Fibroblast of lung (primary cell): ENCODE measurements around the gene HOXC9.

Experiments used
- EZH2 ChIP-seq: IDR thresholded peaks from 2 replicates; pipeline ENCODE4 v1.5.1; 2012; ENCODE audit warnings: low read length, control low read depth, mild to moderate bottlenecking; ENCODE audit errors: missing control alignments
- TF ChIP-seq, protein P1 (sequence below), 2 donors: IDR thresholded peaks in 1 of 2; conservative IDR thresholded peaks in 1 of 2; 1 replicate in 1 of 2; 2 replicates in 1 of 2; pipeline ENCODE4 v1.5.1; 2011 to 2012; ENCODE audit warnings: low read length in 2 of 2, control low read depth in 1 of 2, inconsistent platforms in 1 of 2, low read depth in 1 of 2, mild to moderate bottlenecking in 1 of 2

DNA sequence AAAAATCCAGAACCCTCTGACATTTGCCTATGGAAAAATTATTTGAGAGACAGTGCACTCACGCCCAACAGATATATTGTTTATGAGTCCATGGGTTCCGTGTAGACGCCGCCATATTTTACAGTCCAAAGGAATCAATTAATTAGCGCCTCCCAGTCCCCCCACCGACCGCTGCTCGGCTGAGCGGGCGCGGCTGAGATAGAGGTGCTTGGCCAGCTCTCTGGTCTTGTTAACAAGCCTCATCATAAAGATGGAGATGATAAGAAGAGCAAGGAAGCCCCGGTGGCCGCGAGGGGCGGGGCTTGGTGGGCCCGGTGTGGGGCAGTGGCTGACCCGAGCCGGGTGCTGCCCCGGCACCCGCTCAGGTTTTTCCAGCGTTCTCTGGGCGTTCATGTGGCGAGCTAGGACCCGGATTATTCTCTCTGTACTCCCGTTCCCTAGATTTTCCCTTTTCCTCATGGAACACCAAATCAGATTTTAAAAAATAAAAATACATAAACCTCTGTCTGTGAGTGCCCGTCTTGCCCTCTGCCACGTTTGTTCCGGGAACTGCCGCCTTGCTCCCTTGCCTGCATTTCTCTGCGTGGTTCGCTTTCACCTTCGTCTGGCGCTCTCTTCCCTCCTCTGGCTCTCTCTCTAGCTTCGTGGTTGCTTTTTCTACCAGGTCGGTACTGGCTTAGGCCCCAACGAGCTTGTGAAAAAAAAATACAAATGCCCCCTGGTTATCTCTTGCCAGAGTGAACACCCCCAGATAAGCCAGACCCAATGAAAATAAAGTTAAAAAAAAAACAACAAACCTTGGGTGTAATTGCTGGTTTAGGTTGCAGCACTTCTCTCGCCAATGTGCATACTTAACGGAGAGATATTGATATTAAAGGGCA lies 36.3 kb upstream of the HOXC9 start:
- TF ChIP-seq, protein P1, sequence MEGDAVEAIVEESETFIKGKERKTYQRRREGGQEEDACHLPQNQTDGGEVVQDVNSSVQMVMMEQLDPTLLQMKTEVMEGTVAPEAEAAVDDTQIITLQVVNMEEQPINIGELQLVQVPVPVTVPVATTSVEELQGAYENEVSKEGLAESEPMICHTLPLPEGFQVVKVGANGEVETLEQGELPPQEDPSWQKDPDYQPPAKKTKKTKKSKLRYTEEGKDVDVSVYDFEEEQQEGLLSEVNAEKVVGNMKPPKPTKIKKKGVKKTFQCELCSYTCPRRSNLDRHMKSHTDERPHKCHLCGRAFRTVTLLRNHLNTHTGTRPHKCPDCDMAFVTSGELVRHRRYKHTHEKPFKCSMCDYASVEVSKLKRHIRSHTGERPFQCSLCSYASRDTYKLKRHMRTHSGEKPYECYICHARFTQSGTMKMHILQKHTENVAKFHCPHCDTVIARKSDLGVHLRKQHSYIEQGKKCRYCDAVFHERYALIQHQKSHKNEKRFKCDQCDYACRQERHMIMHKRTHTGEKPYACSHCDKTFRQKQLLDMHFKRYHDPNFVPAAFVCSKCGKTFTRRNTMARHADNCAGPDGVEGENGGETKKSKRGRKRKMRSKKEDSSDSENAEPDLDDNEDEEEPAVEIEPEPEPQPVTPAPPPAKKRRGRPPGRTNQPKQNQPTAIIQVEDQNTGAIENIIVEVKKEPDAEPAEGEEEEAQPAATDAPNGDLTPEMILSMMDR (conservative IDR thresholded peaks at IDR 0.05 in 1 of 2, IDR thresholded peaks at IDR 0.05 in 1 of 2; ENCODE audit: low read depth in 1 of 2, low read length in 2 of 2) = no peak
- peak; percentile 57 for TF ChIP-seq EZH2
